GM18858 (cell line): ENCODE results near the gene PALM3.

Experiments used
- ATAC-seq: cut with Tn5 transposase; IDR thresholded peaks from one replicate; pipeline ENCODE4 v1.9.1; 2021; ENCODE audit not compliant: unreplicated experiment

Gene PALM3, protein sequence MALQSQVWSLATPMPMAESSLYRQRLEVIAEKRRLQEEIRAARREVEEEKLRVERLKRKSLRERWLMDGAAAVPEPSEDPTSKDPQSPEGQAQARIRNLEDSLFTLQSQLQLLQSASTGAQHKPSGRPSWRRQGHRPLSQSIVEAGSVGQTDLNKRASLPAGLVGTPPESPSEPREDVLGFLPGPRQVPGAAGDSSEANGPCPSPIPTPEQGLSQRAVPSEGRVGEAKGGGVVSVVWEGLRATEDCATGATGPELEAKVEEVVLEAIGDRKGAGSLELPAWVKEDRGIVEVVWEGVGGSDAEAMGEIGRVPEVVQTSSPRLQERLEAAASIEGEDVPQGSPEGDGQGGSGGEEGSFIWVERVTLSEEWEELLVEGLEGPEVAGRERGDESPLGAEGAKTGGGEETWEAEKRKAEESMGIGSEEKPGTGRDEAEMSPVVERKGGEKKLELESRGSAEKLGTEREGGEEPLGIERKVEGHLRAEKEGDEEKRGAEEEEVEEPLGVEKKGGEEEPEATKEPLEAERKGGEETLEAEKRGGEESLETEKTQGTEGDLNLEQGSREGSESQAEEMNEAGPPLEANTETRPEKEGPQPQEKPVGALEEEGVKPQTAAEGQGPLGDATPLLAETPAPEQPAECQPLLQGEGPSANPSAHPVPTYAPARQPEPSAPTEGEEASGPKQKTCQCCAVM

GRCh38 chr19:14061751-14062557 lies at the start of gene PALM3:
Gene PALM3, minus strand, starts transcription at chr19:14062076. Its CDS starts 96 bp downstream, at chr19:14061980.
- no peak for ATAC-seq

DNA sequence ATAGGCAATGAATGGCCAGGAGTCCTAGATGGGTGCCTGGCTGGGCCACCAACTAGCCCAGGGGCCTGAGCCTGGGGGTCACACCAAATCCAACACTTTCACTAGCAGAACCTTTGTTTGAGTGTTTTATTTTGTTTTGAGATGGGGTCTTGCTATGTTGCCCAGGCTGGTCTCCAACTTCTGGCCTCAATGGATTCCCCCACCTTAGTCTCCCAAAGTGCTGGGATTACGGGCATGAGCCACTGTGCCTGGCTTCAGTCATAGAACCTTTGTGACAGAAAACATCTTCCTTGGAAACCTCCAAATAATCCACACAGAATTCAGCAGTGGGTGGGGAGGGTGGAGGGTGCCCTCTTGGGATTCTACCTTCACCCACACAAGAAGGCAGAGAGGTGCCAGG lies 49.6 kb upstream of the PALM3 start:
- ATAC-seq = no peak

- no peak for ATAC-seq
Measured at GRCh38 chr19:14110650-14111049, 48.8 kb upstream of the PALM3 start.

DNA sequence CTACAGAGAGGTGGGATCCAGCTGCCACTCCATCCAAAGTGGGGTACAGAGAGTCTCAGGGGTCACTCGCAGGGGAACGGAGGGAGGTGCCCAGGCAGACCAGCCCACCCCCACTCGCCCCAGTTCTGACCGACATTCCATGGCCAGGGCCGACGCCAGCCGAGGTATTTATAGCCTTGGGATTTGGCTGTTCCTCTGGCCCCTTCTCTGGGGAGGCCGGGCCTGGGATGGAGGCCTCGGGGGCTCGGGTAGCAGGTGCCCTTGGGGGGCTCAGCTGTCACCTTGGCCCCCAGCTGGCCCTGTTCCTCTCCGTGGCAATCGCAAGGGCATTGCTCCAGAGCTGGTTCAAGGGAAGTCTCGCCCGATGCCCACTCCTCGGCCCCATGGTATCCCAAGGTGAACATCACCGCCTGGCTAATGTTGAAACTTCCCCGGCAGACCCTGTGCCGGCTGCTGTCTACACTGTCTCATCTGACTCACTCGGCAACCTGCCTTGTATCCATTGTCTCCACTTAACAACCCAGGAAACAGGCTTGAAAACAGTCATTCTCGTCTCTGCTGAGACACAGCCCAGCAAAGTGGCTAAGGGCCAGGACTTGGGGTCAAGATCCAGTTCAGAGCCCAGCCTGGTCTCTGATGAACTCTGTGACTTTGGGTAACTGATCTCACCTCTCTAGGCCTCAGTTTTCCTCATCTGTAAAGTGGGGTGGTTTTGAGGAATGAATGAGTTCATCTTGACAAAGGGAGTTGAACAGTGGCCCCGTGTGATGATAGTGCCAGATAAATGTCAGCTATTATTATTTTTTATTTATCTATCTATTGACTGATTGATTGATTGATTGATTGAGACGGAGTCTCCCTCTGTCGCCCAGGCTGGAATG lies 45.9 kb upstream of the PALM3 start:
- ATAC-seq = no peak

DNA sequence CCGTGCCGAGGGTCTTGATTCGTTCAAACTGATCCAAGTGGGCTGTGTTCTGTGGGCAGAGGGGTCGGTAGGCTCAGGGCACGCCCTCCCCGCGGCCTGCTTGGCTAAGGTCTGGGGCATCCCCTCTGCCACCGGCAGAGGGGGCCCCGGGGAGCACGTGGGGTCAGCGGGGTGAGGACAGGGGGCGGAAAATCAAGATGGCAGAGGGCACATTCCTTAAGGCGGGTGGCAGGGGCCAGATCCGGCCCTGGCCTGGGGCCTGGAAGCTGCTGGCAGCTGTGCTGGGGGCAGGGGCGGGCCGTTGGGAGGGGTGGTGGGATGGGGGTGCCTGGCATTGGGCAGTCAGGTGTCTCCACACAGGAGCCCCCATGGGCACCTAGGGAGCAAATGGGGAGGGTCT lies 45.0 kb upstream of the PALM3 start:
- ATAC-seq = no peak

- no peak for ATAC-seq
Measured at GRCh38 chr19:14105680-14106079, 43.8 kb upstream of the PALM3 start.

DNA sequence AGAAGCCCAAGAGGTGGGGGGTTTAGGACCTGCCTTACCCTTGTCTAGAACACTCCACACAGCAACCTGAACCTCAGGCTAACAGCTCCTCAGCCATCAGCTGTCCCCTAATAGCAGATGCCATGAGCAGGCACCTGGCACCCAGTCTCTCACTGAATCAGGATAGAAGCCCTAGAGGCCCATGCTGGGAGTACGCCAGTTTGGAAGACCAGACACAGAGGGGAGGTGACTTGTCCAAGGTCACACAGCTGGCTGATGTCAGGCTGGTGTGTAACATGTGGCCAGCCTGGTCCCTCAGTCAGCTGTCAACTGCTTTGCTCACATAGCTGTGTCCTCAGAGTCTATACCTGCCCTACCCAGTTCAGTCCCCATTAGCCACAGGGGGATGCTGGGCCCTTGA lies 41.4 kb upstream of the PALM3 start:
- ATAC-seq = no peak

DNA sequence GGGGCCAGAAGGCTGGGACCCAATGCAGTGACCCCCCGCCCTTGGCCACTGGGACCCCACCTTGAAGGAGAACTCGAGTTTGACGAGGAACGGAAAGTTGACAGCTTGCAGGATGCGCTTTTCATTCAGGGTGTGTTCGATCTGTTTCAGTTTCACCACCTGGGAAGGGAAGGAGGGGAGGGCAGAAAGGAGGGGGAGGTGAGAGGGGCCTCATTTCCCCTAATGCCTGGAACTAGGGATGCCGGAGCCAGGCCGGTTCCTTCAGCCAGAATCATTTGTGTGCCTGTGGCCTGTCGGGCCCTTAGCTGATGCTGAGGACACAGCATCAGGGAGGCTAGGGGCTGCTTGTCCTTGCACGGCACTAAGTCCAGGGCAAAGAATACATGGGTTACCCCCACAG lies 40.9 kb upstream of the PALM3 start:
- no peak for ATAC-seq

GRCh38 chr19:14102102-14102696 lies 40.3 kb upstream of the PALM3 start:
- no peak for ATAC-seq

GRCh38 chr19:14101003-14101545 lies 39.2 kb upstream of the PALM3 start:
- ATAC-seq = no peak

DNA sequence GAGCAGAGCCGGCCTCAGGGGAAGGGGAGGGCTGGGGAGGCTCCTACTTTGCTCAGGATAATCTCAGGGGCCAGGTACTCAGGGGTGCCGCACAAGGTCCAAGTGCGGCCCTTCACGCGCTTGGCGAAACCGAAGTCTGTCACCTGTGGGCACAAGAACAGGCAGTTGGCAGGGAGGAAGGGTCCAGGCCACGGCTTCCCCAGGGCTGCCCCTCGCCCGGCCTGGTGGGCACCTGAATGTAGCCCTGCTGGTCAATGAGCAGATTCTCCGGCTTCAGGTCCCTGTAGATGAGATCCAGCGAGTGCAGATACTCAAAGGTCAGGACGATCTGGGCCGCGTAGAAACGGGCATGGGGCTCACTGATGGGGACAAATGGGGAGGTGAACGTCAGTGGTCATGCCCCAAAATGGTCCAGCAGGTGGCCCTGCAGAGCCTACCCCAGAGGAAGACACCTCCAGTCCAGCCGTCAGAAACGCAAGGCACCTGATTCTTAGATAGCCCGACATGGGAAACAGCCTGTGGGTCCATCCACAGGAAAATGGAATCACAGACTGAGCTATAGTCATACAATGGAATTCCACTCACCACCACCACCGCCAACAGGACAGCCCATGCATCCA lies 35.8 kb upstream of the PALM3 start:
- ATAC-seq = no peak

- no peak for ATAC-seq
Measured at GRCh38 chr19:14096272-14096992, 34.6 kb upstream of the PALM3 start.

DNA sequence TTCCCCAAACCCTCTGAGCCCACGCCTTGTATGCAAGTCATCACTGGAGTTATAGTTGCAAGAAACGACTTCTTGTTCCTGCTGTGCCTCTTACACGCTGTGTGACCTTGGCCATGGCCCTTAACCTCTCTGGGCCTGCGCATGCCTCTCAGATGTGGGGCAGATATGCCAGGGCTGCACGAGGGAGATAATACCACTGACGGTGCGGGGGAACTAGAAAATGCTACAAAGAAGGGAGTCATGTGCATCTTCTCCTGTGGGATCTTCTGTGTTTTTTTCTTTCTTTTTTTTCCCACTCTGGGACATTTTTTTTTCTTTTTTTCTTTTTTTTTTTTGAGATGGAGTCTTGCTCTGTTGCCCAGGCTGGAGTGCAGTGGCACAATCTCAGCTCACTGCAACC lies 33.0 kb upstream of the PALM3 start:
- ATAC-seq = no peak

GRCh38 chr19:14093117-14093823 lies 31.4 kb upstream of the PALM3 start:
- ATAC-seq = no peak

DNA sequence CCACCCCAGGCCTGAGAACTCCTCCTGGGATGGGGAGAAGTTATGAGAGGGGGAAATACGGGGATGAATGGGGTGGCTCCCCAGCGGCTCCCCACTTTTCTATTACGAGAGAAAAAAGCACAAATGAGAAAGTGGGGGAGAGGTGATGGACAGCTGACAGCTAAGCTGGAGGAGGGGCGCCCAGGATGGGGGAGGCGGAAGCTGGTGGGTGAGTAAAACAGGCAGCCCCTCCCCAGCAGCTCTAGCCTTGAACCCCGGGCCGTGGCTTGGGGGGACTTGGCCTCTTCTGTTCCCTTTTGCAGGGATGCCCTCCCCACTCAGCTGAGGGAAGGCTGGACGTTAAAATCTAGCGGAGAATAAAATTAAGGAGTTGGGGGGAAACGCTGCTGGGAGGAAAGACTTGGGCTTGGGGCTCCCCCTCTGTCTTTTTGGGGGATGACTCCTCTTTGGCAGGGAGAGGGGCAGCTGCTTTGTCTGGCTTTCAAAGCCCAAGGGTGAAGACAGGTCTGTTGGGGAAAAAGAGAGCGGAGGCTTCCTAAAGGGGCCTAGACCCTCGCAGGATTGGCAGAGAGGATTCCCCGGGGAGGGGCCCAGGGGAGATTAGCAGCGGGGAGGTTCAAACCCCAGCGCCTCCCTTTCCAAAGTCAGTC lies 30.1 kb upstream of the PALM3 start:
- ATAC-seq = no peak

DNA sequence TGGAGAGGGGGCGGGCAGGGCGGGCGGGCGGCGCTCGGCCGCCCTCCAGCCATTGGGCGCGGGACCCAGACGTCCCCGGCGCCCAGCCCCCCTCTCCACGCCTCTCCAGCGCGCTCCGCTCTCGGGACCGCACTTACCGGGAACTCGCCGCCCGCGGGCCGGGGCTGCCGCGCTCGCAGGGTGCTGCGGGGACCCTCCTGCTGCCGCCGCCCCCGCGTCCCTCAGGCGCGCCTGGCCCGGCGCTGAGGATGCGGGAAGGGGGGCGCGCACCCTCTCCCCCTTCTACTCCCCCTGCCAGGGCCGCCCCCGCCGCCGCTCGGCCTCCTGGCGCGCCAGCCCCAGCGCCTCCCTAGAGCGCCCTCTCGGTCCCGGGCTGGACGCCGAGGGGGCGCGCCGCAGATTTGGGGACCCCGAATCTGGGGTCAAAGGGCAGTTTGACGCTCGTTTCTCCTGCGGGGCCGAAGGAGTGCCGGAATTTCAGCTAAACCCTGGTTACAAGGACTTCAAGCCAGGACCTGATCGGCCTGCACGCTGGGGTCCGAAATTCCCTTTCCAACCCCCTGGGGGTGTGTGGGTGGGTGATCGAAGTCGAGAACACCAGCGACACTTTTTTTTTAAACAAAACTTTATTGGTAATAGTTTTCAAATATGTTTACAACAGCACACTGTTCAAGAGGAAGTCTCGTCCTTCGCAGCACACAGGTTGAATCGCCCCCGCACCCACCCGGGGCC lies 29.4 kb upstream of the PALM3 start:
- ATAC-seq = peak; percentile 36

DNA sequence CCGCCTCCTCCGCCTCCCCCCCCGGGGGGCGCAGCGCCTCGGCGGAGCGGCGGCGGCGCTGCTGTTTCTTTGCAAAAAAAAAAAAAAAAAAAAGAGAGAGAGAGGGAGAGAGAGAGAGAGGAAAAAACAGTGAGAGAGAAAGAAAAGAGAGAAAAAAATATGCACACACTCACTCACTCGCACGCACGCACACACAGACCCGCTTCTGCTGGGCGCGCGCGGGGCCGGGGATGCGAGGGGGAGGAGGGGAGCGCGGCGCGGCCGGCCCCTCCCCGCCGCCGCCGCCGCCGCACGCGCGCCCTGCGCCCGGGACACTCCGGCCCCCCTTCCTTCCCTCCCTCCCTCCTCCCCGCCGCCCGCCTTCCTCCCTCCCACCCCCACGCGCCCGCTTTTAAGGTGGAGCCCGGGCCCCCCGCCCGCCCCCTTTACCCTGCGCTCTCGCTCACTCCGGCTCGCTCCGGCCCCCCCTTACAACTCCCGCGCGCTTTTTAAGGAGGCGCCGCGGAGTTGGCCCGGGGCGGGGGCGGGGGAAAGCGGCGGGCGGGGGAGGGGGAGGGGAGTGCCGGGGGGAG lies 28.7 kb upstream of the PALM3 start, which contains the start of gene SAMD1:
Gene SAMD1 (minus strand): TSS at position 243 of the 572 bp plus-strand sequence.
- no peak for ATAC-seq
